OCI-LY7 (cell line): ENCODE results near the gene GMPPA. TPM values are rescaled to one million over a fixed set of nuclear protein-coding genes. Genes with fewer than 3 reads are reported as not detected.

Source experiments
- BruUV-seq: library from RNA; stranded (reverse); fragments of 400-500 nt; replicated peaks from 2 replicates; lab custom pipeline; 2021; lab: Mats Ljungman, UMichigan
- CTCF ChIA-PET: fragments of 300-600 bp; sonication (Branson Sonifier 250); formaldehyde crosslinking; loops from one replicate; lab custom pipeline; 2022; ENCODE audit warnings: antibody characterized with exemption; ENCODE audit not compliant: unreplicated experiment; lab: Charles Lee
- POLR2A ChIA-PET: fragments of 300-600 bp; sonication (Branson Sonifier 250); formaldehyde crosslinking; loops from one replicate; lab custom pipeline; 2022; ENCODE audit warnings: antibody characterized with exemption; lab: Charles Lee
- DNase-seq: peaks from one replicate; pipeline ENCODE4 v3.0.0-alpha.2; 2015; ENCODE audit warnings: low spot score
- H2AFZ ChIP-seq: fragments of 200-600 bp; sonication (generic), shearing (Covaris generic); 2 replicates; pipeline ENCODE4 v1.6.1; 2014; ENCODE audit warnings: mild to moderate bottlenecking, antibody characterized with exemption, low read length, moderate library complexity
- H3K27ac ChIP-seq: fragments of 200-600 bp; sonication (generic); 2 replicates; pipeline ENCODE4 v1.5.1; 2014; ENCODE audit warnings: mixed run types, low read depth, mild to moderate bottlenecking, moderate library complexity, low read length, inconsistent platforms; ENCODE audit not compliant: poor library complexity, severe bottlenecking
- H3K36me3 ChIP-seq: fragments of 200-600 bp; sonication (generic); 2 replicates; pipeline ENCODE4 v1.6.1; 2014; ENCODE audit warnings: mild to moderate bottlenecking, antibody characterized with exemption, low read length, moderate library complexity, mixed read lengths; ENCODE audit not compliant: insufficient read depth
- H3K4me1 ChIP-seq: fragments of 200-600 bp; sonication (generic); 2 replicates; pipeline ENCODE4 v1.5.1; 2014; ENCODE audit warnings: mild to moderate bottlenecking, low read length; ENCODE audit not compliant: insufficient read depth, poor library complexity, severe bottlenecking
- H3K4me2 ChIP-seq: fragments of 200-600 bp; sonication (generic); 2 replicates; pipeline ENCODE4 v1.6.1; 2014; ENCODE audit warnings: mild to moderate bottlenecking, low read length
- H3K4me3 ChIP-seq: fragments of 200-600 bp; sonication (generic); 2 replicates; pipeline ENCODE4 v1.5.1; 2014; ENCODE audit warnings: mild to moderate bottlenecking, low read depth, low read length; ENCODE audit not compliant: poor library complexity, severe bottlenecking
- H3K79me2 ChIP-seq: fragments of 200-600 bp; sonication (generic); 2 replicates; pipeline ENCODE4 v1.6.1; 2016; ENCODE audit warnings: low read depth, mild to moderate bottlenecking, low read length, moderate library complexity, mixed read lengths; ENCODE audit not compliant: insufficient read depth
- H3K9me2 ChIP-seq: fragments of 200-600 bp; sonication (generic); 2 replicates; pipeline ENCODE4 v1.6.1; 2016; ENCODE audit warnings: mild to moderate bottlenecking, low read length, mixed read lengths; ENCODE audit not compliant: insufficient read depth
- H3K9me3 ChIP-seq: fragments of 200-600 bp; sonication (generic); 2 replicates; pipeline ENCODE4 v1.6.1; 2014; ENCODE audit warnings: mild to moderate bottlenecking, mixed run types, low read length, mixed read lengths
- H4K20me1 ChIP-seq: fragments of 200-600 bp; sonication (generic); 2 replicates; pipeline ENCODE4 v1.6.1; 2014; ENCODE audit warnings: mild to moderate bottlenecking, antibody characterized with exemption, low read length, moderate library complexity, mixed read lengths; ENCODE audit not compliant: insufficient read depth
- EZH2phosphoT487 ChIP-seq: fragments of 200-600 bp; sonication (generic); IDR thresholded peaks from 2 replicates; pipeline ENCODE4 v1.6.1; 2018; ENCODE audit warnings: low read depth, borderline replicate concordance, mild to moderate bottlenecking, mixed run types, antibody characterized with exemption, low read length, moderate library complexity, mixed read lengths
- intact Hi-C: fragments of 100-400 bp; cut with micrococcal nuclease; formaldehyde crosslinking; loops from one replicate; pipeline ENCODE4 v1.10.0; 2022; ENCODE audit not compliant: unreplicated experiment
- total RNA-seq, 2 experiments: library from RNA; depleted of rRNA in 1 of 2; stranded (reverse); fragments of >200 nt in 1 of 2; shearing (Covaris generic) in 1 of 2; gene quantifications; 2 replicates each; pipeline ENCODE4 v1.2.3, GENCODE V29; 2014 to 2022
- TF ChIP-seq, protein P1 (sequence below): fragments of 200-600 bp; sonication (generic); conservative IDR thresholded peaks from 2 replicates; pipeline ENCODE4 v1.5.1; 2014; ENCODE audit warnings: mild to moderate bottlenecking, antibody characterized with exemption, low read length, moderate library complexity, mixed read lengths

Gene GMPPA
- total RNA-seq, 2 experiments from 2014 or later: 28.4 to 46.4 TPM

DNA sequence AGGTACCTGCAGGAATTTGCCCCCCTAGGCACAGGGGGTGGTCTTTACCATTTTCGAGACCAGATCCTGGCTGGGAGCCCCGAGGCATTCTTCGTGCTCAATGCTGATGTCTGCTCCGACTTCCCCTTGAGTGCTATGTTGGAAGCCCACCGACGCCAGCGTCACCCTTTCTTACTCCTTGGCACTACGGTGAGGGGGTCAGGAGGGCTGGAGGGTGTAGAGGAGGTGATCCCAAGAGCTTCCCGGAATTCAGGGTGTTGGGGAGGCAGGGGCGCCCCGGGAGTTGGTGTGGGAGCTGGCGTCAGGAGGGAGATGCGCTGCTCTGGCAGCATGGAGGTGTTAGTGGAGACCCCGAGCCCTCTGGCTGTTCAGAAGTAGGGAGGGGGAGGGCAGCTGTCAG is 3.2 kb downstream of the GMPPA start:
- no peak for TF ChIP-seq EZH2phosphoT487
- TF ChIP-seq, protein P1, sequence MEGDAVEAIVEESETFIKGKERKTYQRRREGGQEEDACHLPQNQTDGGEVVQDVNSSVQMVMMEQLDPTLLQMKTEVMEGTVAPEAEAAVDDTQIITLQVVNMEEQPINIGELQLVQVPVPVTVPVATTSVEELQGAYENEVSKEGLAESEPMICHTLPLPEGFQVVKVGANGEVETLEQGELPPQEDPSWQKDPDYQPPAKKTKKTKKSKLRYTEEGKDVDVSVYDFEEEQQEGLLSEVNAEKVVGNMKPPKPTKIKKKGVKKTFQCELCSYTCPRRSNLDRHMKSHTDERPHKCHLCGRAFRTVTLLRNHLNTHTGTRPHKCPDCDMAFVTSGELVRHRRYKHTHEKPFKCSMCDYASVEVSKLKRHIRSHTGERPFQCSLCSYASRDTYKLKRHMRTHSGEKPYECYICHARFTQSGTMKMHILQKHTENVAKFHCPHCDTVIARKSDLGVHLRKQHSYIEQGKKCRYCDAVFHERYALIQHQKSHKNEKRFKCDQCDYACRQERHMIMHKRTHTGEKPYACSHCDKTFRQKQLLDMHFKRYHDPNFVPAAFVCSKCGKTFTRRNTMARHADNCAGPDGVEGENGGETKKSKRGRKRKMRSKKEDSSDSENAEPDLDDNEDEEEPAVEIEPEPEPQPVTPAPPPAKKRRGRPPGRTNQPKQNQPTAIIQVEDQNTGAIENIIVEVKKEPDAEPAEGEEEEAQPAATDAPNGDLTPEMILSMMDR: no peak
- Histone ChIP-seq H3K9me3 (no peaks in the 10 kb centered on the region), H2AFZ (no peak overlapping the region), H3K4me3 (no peak overlapping the region), H3K27ac (no peak overlapping the region), H3K9me2 (no peaks in the 10 kb centered on the region), H3K36me3 (no peaks in the 10 kb centered on the region), H3K4me2 (no peak overlapping the region), H3K79me2 (no peaks in the 10 kb centered on the region), H3K4me1 (peaks cover 15% of the 10 kb centered on the region), H4K20me1 (no peaks in the 10 kb centered on the region)
- ChIA-PET CTCF (no interaction called here), POLR2A (no interaction called here)
- no TSS peak for BruUV-seq
- DNase-seq: no peak
- intact Hi-C loops: no loop called here

DNA sequence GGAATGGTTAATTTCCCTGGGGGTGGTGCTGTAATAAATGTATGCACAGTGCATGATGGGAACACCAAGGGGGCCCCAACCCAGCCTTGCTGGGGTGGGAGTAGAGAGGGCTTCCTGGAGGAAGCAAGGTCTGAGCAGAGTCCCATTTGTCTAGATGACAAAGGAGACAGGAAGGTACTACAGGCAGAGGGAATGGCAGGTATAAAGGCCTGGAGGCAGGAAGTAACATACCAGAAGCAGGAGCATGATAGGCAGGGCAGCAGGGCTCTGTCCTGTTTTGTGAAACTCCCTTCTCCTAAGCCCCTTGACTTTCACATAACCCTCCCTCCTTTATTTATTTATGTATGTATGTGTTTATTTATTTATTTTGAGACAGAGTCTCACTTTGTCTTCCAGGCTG is 3.9 kb downstream of the GMPPA start:
- H3K9me3 ChIP-seq: no peaks in the 10 kb centered on the region
- H3K4me3 ChIP-seq: no peak overlapping the region
- no peak overlapping the region for H3K27ac ChIP-seq
- no peak for TF ChIP-seq EZH2phosphoT487
- TF ChIP-seq, protein P1: no peak
- no peak for DNase-seq
- ChIA-PET POLR2A (no interaction called here), CTCF (no interaction called here)
- no peaks in the 10 kb centered on the region for H3K79me2 ChIP-seq
- H3K4me2 ChIP-seq: no peak overlapping the region
- peaks cover 13% of the 10 kb centered on the region for H3K4me1 ChIP-seq
- intact Hi-C loops: no loop called here
- H2AFZ ChIP-seq: no peak overlapping the region
- no peaks in the 10 kb centered on the region for H3K36me3 ChIP-seq
- no peaks in the 10 kb centered on the region for H4K20me1 ChIP-seq
- no TSS peak for BruUV-seq
- no peaks in the 10 kb centered on the region for H3K9me2 ChIP-seq

DNA sequence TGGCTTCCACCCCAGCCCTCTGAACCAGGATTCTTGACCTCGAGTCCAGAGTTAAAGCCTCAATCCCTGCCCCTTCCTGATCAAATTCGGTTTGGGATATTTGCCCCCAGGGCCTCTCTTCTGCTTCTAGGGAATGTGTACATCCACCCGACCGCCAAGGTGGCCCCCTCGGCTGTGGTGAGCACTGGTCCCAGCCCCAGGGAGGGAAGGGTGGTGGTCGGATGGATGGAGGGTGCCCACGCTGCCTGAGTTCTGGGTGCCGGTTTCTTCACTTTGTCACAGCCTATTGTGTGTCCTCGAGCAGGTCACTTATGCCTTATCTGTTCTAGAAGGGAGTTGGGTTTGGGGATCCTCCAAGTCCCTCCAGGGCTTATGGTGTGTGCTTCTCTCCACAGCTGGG is 6.9 kb downstream of the GMPPA start:
- no peaks in the 10 kb centered on the region for H3K36me3 ChIP-seq
- no peaks in the 10 kb centered on the region for H4K20me1 ChIP-seq
- H2AFZ ChIP-seq: no peak overlapping the region
- intact Hi-C loops: no loop called here
- H3K9me2 ChIP-seq: no peaks in the 10 kb centered on the region
- no peak overlapping the region for H3K4me3 ChIP-seq
- no peak for DNase-seq
- H3K27ac ChIP-seq: no peak overlapping the region
- H3K4me1 ChIP-seq: peaks cover 10% of the 10 kb centered on the region
- no peak overlapping the region for H3K4me2 ChIP-seq
- TF ChIP-seq EZH2phosphoT487: no peak
- TF ChIP-seq, protein P1: no peak
- CTCF ChIA-PET: no interaction called here
- no peaks in the 10 kb centered on the region for H3K9me3 ChIP-seq
- no TSS peak for BruUV-seq
- no peaks in the 10 kb centered on the region for H3K79me2 ChIP-seq
- POLR2A ChIA-PET: no interaction called here
